Activated CD4-positive, alpha-beta T cell treated with anti-CD3 and anti-CD28 coated beads for 4 hours (primary cell): Measurements from ENCODE around the gene SNAI3.
A peak's percentile ranks its signal among the peaks of the same experiment; 100 is the strongest.

ENCODE experiments used
- DNase-seq, 2 donors: peaks; one replicate each; pipeline ENCODE4 v3.0.0-alpha.2; 2020

Gene SNAI3

DNA sequence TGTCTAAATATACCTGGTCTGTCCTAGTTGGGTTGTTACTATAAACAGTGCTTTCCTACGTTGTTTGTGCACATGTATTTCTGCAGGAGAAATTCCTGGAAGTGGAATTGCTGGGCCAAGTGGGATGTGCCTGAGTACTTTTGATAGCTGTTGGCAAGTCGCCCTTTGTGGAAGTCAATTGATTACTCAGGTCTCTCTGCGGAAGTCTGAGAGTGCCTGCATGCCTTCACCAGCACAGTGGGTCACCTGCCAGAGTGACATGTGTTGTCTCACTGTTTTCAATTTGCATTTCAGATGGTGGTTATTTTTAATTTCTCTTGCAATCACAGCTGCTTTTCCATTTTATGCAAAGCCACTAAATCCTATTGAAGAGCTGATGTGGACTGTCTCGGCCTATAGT lies 21.2 kb downstream of the SNAI3 start:
- no peak for DNase-seq

GRCh38 chr16:88662843-88663606 lies 23.3 kb downstream of the SNAI3 start, which contains the start of gene MVD:
MVD (minus strand) TSS chr16:88663091; CDS start chr16:88663080, 11 bp downstream.
- peak; percentile 94 for DNase-seq

DNA sequence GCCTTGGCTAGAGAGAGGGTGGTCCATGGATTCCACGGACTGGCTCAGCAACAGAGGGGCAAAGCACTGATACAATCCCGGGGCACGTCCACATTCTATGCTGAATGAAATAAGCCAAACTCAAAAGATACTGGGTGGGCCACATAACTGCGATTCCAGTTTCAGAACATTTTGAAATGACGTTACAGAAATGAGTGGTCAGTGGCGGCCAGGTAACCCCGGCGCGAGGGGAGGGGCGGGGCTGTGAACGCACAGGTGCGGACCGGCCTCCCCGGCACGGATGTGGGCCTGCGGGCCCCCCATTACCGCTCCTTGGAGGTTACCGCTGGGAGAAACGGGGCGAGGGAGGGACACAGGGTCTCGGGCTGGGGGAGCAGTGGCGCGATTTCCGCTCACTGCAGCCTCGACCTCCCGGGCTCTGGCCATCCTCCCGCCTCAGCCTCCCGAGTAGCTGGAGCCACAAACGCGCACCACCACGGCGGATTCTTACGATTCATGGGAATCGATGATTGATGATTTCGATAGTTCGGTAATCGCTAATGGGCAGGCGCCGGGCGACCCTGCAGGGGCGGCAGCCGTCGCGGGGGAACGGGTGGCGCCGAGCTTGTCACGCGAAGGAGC lies 24.0 kb downstream of the SNAI3 start:
- no peak for DNase-seq

DNA sequence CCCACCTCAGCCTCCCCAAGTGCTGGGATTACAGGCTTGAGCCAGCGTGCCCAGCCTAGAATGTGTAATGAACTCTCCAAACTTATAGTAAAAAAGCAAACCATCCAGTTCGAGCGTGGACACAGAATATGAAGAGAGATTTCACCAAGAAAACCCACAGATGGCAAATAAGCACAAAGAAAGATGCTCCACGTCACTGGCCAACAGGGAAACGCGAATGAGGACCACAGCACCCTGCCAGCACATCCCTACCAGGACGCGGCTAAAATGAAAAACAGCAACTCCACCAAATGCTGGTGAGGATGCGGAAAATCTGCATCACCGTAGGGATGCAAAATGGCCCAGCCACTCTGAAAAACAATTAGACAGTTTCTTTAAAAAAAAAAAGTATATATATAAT lies 24.8 kb downstream of the SNAI3 start:
- no peak for DNase-seq

- no peak for DNase-seq
Measured at GRCh38 chr16:88659160-88659559, 27.1 kb downstream of the SNAI3 start.

DNA sequence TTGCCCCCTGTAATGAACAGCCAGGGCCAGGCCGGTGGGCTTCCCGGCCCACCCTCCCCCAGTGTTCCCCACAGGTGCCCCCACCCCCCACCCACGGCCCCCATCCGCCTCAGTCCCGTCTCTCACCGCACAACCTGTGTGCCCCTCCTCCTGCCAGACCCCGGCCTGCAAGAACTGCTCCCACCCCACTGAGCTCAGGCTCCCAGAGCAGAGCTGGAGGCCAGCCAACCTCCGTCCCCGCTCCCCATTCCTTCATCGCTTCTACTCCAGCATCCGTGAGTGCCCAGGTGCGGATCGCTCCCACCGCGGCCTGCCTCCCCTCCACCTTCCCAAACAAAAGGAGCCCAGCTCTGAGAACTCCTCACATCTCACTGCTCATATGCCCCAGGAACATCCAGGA lies 27.6 kb downstream of the SNAI3 start:
- DNase-seq, result no peak

DNA sequence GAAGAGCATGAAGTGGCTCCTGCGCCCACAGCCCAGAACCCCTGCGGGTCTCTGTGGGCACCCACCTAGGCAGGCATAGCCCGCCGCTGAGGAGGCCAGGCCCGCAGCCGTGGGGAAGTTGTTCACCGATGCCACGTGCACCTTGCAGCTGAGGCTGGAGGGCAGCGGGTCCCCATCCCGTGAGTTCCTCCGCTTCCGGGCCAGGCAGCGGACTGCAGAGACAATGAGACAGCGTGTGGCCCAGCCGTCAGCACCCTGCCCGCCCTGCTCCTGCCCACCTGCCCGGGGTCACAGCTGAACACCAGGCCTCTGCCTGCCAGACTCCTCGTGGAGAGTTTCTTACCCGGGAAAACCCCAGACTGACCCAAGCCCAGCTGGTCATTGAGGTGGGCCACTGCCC lies 28.9 kb downstream of the SNAI3 start:
- no peak for DNase-seq

DNA sequence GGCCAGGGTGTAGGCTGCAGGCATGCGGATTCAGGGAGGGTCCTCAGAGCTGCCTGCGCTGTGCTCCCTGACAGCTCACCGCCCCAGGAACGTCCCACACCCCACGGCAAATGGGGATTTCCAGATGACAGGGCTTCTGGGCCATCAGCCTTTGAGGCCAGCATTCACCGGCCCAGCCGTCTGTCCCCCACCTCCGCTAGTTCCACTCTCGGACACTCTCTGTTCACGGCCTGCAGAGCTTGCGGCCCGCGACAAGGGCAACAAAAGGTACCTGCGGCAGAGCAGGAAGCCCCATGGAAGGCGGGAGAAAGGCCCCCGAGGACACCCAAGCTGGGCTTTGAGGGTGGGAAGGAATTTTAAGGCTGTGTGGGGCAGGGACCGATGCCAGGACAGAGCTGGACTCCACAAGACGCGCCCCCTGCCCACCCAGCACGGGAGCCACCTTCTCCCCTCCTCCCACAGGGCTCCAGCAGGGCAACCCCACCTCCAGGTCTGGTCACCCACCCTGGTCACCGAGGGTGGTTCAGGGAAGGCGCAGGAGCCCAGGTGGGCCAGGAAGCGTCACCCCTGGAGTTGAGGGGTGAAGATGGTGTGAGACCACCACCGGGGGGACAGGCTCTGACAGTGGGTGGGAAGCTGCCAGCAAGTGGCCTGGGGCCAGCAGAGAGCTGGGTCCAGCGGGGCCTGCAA lies 29.9 kb downstream of the SNAI3 start:
- no peak for DNase-seq

- DNase-seq, result no peak
Measured at GRCh38 chr16:88655733-88656281, 30.5 kb downstream of the SNAI3 start.

GRCh38 chr16:88655053-88655732 lies 31.1 kb downstream of the SNAI3 start:
- no peak for DNase-seq

GRCh38 chr16:88654363-88655052 lies 31.8 kb downstream of the SNAI3 start:
- no peak for DNase-seq

GRCh38 chr16:88653596-88654362 lies 32.5 kb downstream of the SNAI3 start:
- no peak for DNase-seq

- DNase-seq, result no peak
Measured at GRCh38 chr16:88653101-88653500, 33.2 kb downstream of the SNAI3 start.

GRCh38 chr16:88652762-88653063 lies 33.6 kb downstream of the SNAI3 start:
- DNase-seq, result no peak

DNA sequence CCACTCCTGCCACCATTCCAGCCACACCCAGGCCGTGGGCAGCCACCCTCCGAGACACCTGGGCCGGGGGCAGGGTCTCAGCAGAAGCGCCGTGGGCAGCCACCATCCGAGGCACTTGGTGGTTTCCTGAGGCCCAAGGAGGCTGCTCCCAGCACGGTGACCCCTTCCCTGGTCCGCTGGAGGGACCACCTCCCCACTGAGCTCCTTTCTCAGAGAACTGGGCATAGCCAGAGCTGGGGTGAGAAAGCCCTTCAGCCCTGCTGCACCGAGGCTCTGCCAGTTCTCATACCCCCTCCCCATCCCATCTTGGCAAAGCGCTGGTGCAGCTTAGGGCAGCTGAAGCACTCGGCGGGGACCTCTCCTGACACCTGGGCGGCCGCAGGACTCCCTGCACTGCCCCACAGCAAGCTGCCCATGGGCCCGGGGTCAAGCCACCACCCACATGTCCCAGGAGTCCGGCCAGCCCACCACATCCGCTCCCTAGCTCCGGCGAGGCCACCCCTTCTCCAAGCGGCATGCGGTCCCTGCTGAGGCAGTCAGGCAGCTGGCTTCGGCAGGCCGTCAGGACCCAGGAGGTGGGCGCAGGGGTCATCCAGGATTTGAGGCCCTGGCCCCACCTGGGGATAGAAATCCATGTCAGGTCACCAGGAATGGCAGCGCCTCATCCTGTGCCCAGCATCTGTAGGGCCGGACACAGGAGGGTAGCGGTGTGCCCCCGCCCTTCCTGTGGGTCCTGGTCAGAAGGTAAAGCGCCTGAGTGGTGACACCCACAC lies 34.1 kb downstream of the SNAI3 start:
- DNase-seq, result no peak

- DNase-seq, result peak; percentile 50 to 62
Measured at GRCh38 chr16:88651276-88651988, 34.9 kb downstream of the SNAI3 start.

DNA sequence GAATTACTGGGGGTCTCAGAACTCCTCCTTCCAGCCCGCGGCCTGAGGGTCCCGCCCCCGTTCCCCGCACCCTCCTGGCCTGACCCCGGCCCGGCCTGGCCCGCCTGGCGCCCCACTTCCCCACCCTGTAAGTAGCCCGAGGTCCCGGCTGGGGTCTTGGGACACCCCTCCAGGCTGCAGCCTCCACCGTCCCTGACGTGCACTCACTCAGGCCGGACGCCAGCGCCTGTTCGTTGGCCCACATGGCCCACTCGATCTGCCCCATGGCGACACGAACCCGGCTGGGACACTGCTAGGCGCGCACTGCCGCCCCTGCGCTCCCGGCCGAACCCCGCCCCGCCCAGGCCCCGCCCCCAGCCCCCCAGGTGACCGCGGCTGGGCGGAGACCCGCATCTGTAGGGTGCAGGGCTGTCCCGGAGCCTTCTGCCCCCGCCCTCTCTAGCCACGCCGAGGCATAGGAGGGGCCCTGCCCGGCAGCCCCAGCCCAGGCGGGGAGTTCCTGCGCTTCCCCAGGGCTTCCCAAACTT lies 35.5 kb downstream of the SNAI3 start, which contains the start of gene CYBA:
Gene CYBA (minus strand): TSS at position 305 of the 527 bp plus-strand sequence. CDS start 40 bp downstream, at position 265.
- DNase-seq, result peak; percentile 66 to 75

GRCh38 chr16:88649924-88650748 lies 36.2 kb downstream of the SNAI3 start:
- peak; percentile 18 to 27 for DNase-seq
